A549 (cell line): Measurements from ENCODE around the gene SPRED3.

Source experiments
- EP300 ChIP-seq, 2 experiments: fragments of >200 bp; sonication (Bioruptor Twin); formaldehyde crosslinking; IDR thresholded peaks; 2 replicates in 1 of 2; 3 replicates in 1 of 2; pipeline ENCODE4 v1.6.1; 2016 to 2017
- ESRRA ChIP-seq: fragments of 150-350 bp; IDR thresholded peaks from 2 replicates; pipeline ENCODE4 v1.6.1; 2014; ENCODE audit warnings: mild to moderate bottlenecking, low read length, borderline replicate concordance
- KDM1A ChIP-seq: fragments of 200-600 bp; sonication (generic); IDR thresholded peaks from 2 replicates; pipeline ENCODE4 v1.6.1; 2016; ENCODE audit warnings: low read depth, mild to moderate bottlenecking
- MAFK ChIP-seq: fragments of 450-650 bp; IDR thresholded peaks from 2 replicates; pipeline ENCODE4 v1.6.1; 2014; ENCODE audit not compliant: partially characterized antibody
- SMC3 ChIP-seq: fragments of >200 bp; sonication (Bioruptor Twin); formaldehyde crosslinking; IDR thresholded peaks from 3 replicates; pipeline ENCODE4 v1.6.1; 2018; ENCODE audit warnings: inconsistent platforms
- SREBF2 ChIP-seq: fragments of 450-650 bp; IDR thresholded peaks from 2 replicates; pipeline ENCODE4 v1.6.1; 2014; ENCODE audit warnings: mild to moderate bottlenecking, moderate library complexity
- ZNF302 ChIP-seq: fragments of 250-450 bp; sonication (Bioruptor Pico); IDR thresholded peaks from 2 replicates; pipeline ENCODE4 v1.9.0; 2021; ENCODE audit warnings: inconsistent platforms, mild to moderate bottlenecking, moderate library complexity
- ZSCAN20 ChIP-seq: fragments of 250-450 bp; sonication (Bioruptor Pico); IDR thresholded peaks from 2 replicates; pipeline ENCODE4 v1.8.0; 2022; ENCODE audit warnings: mild to moderate bottlenecking, moderate library complexity
- TF ChIP-seq, protein P1 (sequence below): fragments of >200 bp; sonication (Bioruptor Twin); formaldehyde crosslinking; IDR thresholded peaks from 3 replicates; pipeline ENCODE4 v1.5.1; 2016

DNA sequence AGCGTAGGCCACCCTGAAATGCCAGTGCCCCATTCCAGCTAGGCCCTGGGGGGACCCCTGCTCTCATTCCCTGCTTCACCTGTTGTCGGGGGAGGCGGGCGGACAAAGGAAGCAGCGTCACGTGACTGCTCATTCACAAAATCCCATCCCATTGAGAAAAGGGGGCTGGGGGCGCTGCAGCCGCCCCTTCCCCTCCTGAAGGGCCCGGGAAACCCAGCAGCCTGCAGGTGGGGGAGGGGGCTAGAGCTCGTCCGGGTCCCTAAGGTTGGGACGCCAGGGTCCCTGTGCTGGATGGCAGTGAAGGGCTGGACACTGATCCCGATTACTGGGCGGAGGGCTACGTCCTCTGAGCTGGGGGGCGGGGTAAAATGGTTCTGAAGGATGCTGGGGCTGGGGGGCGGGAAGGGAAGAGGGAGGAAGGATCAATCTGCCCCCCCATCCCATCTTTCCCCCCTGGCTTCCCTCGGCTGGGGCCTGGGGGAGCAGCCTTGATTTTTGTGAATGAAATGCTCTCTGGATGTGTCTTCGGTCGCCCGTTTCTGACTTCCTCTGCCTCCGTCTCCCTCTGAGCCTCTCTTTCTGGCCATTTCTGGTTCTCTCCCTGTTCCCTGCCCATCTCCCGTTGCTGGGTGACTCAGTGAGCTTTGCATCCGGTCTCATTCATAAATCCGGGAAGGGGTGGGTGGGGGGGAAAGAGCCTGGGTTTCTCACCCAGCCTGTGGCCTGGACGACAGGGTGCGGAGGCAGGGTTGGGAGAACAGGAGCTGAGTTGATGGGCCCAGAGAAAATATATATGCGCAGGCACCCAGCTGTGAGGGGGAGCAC, 816 bp downstream of the SPRED3 start:
- TF ChIP-seq, protein P1, sequence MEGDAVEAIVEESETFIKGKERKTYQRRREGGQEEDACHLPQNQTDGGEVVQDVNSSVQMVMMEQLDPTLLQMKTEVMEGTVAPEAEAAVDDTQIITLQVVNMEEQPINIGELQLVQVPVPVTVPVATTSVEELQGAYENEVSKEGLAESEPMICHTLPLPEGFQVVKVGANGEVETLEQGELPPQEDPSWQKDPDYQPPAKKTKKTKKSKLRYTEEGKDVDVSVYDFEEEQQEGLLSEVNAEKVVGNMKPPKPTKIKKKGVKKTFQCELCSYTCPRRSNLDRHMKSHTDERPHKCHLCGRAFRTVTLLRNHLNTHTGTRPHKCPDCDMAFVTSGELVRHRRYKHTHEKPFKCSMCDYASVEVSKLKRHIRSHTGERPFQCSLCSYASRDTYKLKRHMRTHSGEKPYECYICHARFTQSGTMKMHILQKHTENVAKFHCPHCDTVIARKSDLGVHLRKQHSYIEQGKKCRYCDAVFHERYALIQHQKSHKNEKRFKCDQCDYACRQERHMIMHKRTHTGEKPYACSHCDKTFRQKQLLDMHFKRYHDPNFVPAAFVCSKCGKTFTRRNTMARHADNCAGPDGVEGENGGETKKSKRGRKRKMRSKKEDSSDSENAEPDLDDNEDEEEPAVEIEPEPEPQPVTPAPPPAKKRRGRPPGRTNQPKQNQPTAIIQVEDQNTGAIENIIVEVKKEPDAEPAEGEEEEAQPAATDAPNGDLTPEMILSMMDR: no peak
- TF ChIP-seq ESRRA (no peak), SMC3 (no peak), SREBF2 (no peak), EP300 (IDR thresholded peaks at IDR 0.05) (no peak), ZSCAN20 (CRISPR knock-in tag) (no peak), MAFK (no peak), ZNF302 (no peak), KDM1A (no peak)
